Mesenchymal stem cell (in vitro differentiated cells and primary cell): ENCODE measurements around the gene KCNG2.

Source experiments
- DNase-seq: peaks from one replicate; pipeline ENCODE4 v3.0.0-alpha.2; 2013
- H2AFZ ChIP-seq: one replicate; pipeline ENCODE4 v1.6.1; 2013; ENCODE audit warnings: low read depth, mild to moderate bottlenecking, control low read depth, inconsistent platforms, low read length, moderate library complexity
- H2AK5ac ChIP-seq: 2 replicates; pipeline ENCODE4 v1.6.1; 2013; ENCODE audit warnings: low read length, moderate library complexity, mild to moderate bottlenecking, inconsistent platforms; ENCODE audit not compliant: severe bottlenecking
- H2BK120ac ChIP-seq: one replicate; pipeline ENCODE4 v1.6.1; 2013; ENCODE audit warnings: low read depth, mild to moderate bottlenecking, inconsistent platforms, low read length, moderate library complexity
- H2BK12ac ChIP-seq, 2 experiments: one replicate each; pipeline ENCODE4 v1.6.1; 2013; ENCODE audit warnings: inconsistent platforms in 2 of 2, low read length in 2 of 2, mild to moderate bottlenecking in 2 of 2, moderate library complexity in 2 of 2, control low read depth in 1 of 2
- H2BK15ac ChIP-seq: one replicate; pipeline ENCODE4 v1.6.1; 2013; ENCODE audit warnings: mild to moderate bottlenecking, low read depth, inconsistent platforms; ENCODE audit not compliant: poor library complexity, severe bottlenecking
- H2BK5ac ChIP-seq: 2 replicates; pipeline ENCODE4 v1.6.1; 2013; ENCODE audit warnings: low read depth, mild to moderate bottlenecking, low read length, control low read depth, inconsistent platforms; ENCODE audit not compliant: poor library complexity, severe bottlenecking
- H3K14ac ChIP-seq, 2 experiments: one replicate each; pipeline ENCODE4 v1.6.1; 2013; ENCODE audit warnings: inconsistent platforms in 2 of 2, low read length in 2 of 2, control low read depth in 1 of 2, mild to moderate bottlenecking in 1 of 2, moderate library complexity in 1 of 2
- H3K18ac ChIP-seq, 2 experiments: one replicate each; pipeline ENCODE4 v1.6.1; 2013; ENCODE audit warnings: inconsistent platforms in 2 of 2, low read length in 2 of 2, control low read depth in 1 of 2, low read depth in 1 of 2, mild to moderate bottlenecking in 1 of 2
- H3K23ac ChIP-seq, 2 experiments: one replicate each; pipeline ENCODE4 v1.6.1; 2013; ENCODE audit warnings: inconsistent platforms in 2 of 2, low read length in 2 of 2, mild to moderate bottlenecking in 2 of 2, moderate library complexity in 2 of 2, control low read depth in 1 of 2
- H3K27ac ChIP-seq: 2 replicates; pipeline ENCODE4 v1.5.1; 2013; ENCODE audit warnings: mild to moderate bottlenecking, moderate library complexity, low read length, control low read depth, inconsistent platforms; ENCODE audit not compliant: poor library complexity, severe bottlenecking
- H3K27me3 ChIP-seq, 2 experiments: 2 replicates each; pipeline versions ENCODE4 v1.6.1 to v1.7.0; 2013; ENCODE audit warnings: low read length in 2 of 2, mild to moderate bottlenecking in 2 of 2, moderate library complexity in 2 of 2, control low read depth in 1 of 2, inconsistent platforms in 1 of 2; ENCODE audit not compliant: control insufficient read depth in 1 of 2, insufficient read depth in 1 of 2
- H3K36me3 ChIP-seq, 2 experiments: 2 replicates each; pipeline versions ENCODE4 v1.6.1 to v1.7.0; 2013; ENCODE audit warnings: low read length in 2 of 2, control low read depth in 1 of 2, inconsistent platforms in 1 of 2, low read depth in 1 of 2, mild to moderate bottlenecking in 1 of 2; ENCODE audit not compliant: insufficient read depth in 2 of 2, control insufficient read depth in 1 of 2
- H3K4ac ChIP-seq, 2 experiments: one replicate each; pipeline ENCODE4 v1.6.1; 2013; ENCODE audit warnings: inconsistent platforms in 2 of 2, low read length in 2 of 2, mild to moderate bottlenecking in 2 of 2, moderate library complexity in 2 of 2, control low read depth in 1 of 2, low read depth in 1 of 2
- H3K4me1 ChIP-seq: 2 replicates; pipeline ENCODE4 v1.6.1; 2013; ENCODE audit warnings: low read depth, low read length, control low read depth; ENCODE audit not compliant: control insufficient read depth, insufficient read depth
- H3K4me2 ChIP-seq: 2 replicates; pipeline ENCODE4 v1.6.1; 2013; ENCODE audit warnings: low read length, mild to moderate bottlenecking, inconsistent platforms; ENCODE audit not compliant: poor library complexity, severe bottlenecking
- H3K4me3 ChIP-seq, 2 experiments: 2 replicates each; pipeline versions ENCODE4 v1.5.1 to v1.7.0; 2013; ENCODE audit warnings: low read length in 2 of 2, mild to moderate bottlenecking in 2 of 2, control low read depth in 1 of 2, low read depth in 1 of 2; ENCODE audit not compliant: insufficient read depth in 1 of 2
- H3K79me1 ChIP-seq: replicated peaks from 2 replicates; pipeline ENCODE4 v1.6.1; 2013; ENCODE audit warnings: mild to moderate bottlenecking, control low read depth, low read length, inconsistent platforms; ENCODE audit not compliant: poor library complexity, severe bottlenecking
- H3K9ac ChIP-seq: 2 replicates; pipeline ENCODE4 v1.7.0; 2013; ENCODE audit warnings: mild to moderate bottlenecking, low read length, moderate library complexity
- H3K9me3 ChIP-seq: 2 replicates; pipeline ENCODE4 v1.7.0; 2013; ENCODE audit warnings: mild to moderate bottlenecking, low read length; ENCODE audit not compliant: control insufficient read depth
- H4K8ac ChIP-seq: one replicate; pipeline ENCODE4 v1.6.1; 2013; ENCODE audit warnings: inconsistent platforms, mild to moderate bottlenecking, low read length, moderate library complexity
- H4K91ac ChIP-seq: one replicate; pipeline ENCODE4 v1.6.1; 2013; ENCODE audit warnings: mild to moderate bottlenecking, low read length, inconsistent platforms
- whole genome bisulfite sequencing: methylation state at CpG from one replicate; pipeline ENCODE4 v1.1.7; 2013; ENCODE audit warnings: mixed read lengths; 5-methylcytosine and 5-hydroxymethylcytosine counted together

The KCNG2 gene

DNA sequence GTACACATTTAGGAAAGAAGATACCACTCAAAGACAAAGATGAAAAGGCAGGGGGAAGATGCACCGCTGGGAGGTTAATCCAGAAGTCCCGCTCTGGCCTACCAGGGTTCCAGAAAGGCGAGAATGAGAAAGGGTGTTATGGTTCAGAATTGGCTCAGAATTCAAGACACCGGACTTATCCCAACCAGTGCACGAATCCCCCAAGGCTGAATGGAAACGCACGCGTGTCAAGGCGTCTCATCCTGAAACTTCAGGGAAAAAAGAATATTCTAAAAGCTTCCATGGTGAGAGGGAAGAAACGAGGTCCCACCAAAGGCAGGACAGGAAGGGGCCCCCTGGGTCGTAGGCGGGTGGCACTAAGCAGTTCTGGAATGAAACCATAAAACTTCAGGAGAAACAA lies 81.8 kb downstream of the KCNG2 start:
- Histone ChIP-seq H2AFZ (no peak overlapping the region), H2BK15ac (no peak overlapping the region), H3K27me3 (peaks cover 0 to 29% of the 10 kb centered on the region in 2 experiments), H3K4me2 (no peak overlapping the region), H4K8ac (no peak overlapping the region), H3K9me3 (peaks cover 7% of the 10 kb centered on the region), H3K23ac (no peak overlapping the region), H3K9ac (no peak overlapping the region), H3K4ac (no peak overlapping the region), H2AK5ac (no peak overlapping the region), H2BK12ac (no peak overlapping the region), H2BK5ac (no peak overlapping the region), H3K36me3 (no peaks in the 10 kb centered on the region), H2BK120ac (no peak overlapping the region), H3K14ac (no peak overlapping the region), H3K18ac (no peak overlapping the region), H4K91ac (no peak overlapping the region), H3K4me1 (peaks cover 1% of the 10 kb centered on the region), H3K4me3 (no peak overlapping the region), H3K27ac (no peak overlapping the region), H3K79me1 (no peaks in the 10 kb centered on the region)
- WGBS = 88% methylated on average over 12 of the region's 12 CpGs
- no peak for DNase-seq

DNA sequence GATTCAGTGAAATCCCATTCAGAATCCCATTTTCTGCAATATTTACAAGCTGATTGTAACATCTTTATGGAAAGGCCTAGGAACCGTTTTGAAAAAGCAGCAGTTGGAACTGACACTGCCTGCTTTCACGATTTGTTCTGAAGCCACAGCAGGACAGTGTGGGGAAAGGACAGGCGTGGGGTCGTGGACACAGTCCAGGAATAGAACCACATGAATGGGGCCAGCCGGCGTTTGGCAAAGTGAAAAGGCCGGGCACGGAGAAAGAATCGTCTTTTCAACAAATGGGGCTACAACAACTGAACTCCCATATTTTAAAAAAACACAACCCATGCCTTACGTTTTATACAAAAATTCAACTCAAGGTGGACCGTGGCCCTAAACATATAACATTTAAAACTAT lies 84.0 kb downstream of the KCNG2 start:
- H3K18ac ChIP-seq = no peak overlapping the region
- 86% methylated on average over 8 of the region's 11 CpGs for WGBS
- H2AK5ac ChIP-seq = no peak overlapping the region
- H4K8ac ChIP-seq = no peak overlapping the region
- H3K36me3 ChIP-seq = no peaks in the 10 kb centered on the region
- H4K91ac ChIP-seq = no peak overlapping the region
- H2AFZ ChIP-seq = no peak overlapping the region
- no peak overlapping the region for H3K4me2 ChIP-seq
- no peak overlapping the region for H2BK15ac ChIP-seq
- H3K4me1 ChIP-seq = peaks cover 1% of the 10 kb centered on the region
- no peak overlapping the region for H2BK5ac ChIP-seq
- no peak overlapping the region for H2BK12ac ChIP-seq
- peaks cover 7% of the 10 kb centered on the region for H3K9me3 ChIP-seq
- H3K27me3 ChIP-seq = peaks cover 0 to 9% of the 10 kb centered on the region in 2 experiments
- H3K14ac ChIP-seq = no peak overlapping the region
- H3K4ac ChIP-seq = no peak overlapping the region
- no peak overlapping the region for H2BK120ac ChIP-seq
- H3K23ac ChIP-seq = no peak overlapping the region
- no peak for DNase-seq
- H3K79me1 ChIP-seq = no peaks in the 10 kb centered on the region
- H3K27ac ChIP-seq = no peak overlapping the region
- no peak overlapping the region for H3K9ac ChIP-seq
- H3K4me3 ChIP-seq = no peak overlapping the region

DNA sequence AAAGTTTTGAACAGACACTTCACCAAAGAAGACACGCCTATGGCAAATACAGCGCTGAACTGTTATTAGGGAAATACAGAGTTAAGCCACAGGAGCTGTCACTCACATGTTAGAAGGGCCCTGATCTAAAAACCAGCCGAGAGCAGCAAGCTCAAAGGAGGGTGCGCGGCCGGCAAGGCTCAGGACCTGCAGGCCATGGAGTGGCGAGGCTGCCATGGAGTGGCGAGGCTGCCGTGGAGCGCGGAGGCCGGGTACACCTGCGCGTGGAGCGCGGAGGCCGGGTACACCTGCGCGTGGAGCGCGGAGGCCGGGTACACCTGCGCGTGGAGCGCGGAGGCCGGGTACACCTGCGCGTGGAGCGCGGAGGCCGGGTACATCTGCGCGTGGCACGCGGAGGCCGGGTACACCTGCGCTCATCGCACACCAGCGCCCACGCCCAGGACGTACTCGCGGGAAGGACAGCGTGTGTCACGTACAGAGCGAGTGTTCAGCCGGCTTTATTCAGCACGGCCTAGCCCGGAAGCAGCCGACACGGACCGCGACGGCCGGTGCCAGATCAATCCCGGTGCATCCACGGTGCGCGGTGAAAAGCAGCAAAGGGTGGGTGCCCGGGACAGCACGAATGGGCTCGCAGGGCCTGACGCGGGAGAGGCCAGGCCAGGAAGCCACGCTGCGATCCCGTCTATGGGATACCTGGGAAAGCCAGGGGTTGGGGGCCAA lies 84.9 kb downstream of the KCNG2 start:
- H3K14ac ChIP-seq = no peak overlapping the region
- H3K18ac ChIP-seq = no peak overlapping the region
- H3K27me3 ChIP-seq = no peaks in the 10 kb centered on the region
- H3K4ac ChIP-seq = no peak overlapping the region
- no peak overlapping the region for H2AK5ac ChIP-seq
- H3K27ac ChIP-seq = no peak overlapping the region
- no peak overlapping the region for H2BK15ac ChIP-seq
- H3K9me3 ChIP-seq = peaks cover 7% of the 10 kb centered on the region
- H3K36me3 ChIP-seq = no peaks in the 10 kb centered on the region
- WGBS = 96% methylated on average over 65 of the region's 68 CpGs
- DNase-seq = no peak
- no peak overlapping the region for H3K23ac ChIP-seq
- H3K79me1 ChIP-seq = no peaks in the 10 kb centered on the region
- H3K4me2 ChIP-seq = no peak overlapping the region
- no peak overlapping the region for H2BK5ac ChIP-seq
- no peak overlapping the region for H2BK12ac ChIP-seq
- H2AFZ ChIP-seq = no peak overlapping the region
- H2BK120ac ChIP-seq = no peak overlapping the region
- H3K4me3 ChIP-seq = no peak overlapping the region
- no peak overlapping the region for H4K91ac ChIP-seq
- H4K8ac ChIP-seq = no peak overlapping the region
- no peak overlapping the region for H3K9ac ChIP-seq
- H3K4me1 ChIP-seq = no peaks in the 10 kb centered on the region

DNA sequence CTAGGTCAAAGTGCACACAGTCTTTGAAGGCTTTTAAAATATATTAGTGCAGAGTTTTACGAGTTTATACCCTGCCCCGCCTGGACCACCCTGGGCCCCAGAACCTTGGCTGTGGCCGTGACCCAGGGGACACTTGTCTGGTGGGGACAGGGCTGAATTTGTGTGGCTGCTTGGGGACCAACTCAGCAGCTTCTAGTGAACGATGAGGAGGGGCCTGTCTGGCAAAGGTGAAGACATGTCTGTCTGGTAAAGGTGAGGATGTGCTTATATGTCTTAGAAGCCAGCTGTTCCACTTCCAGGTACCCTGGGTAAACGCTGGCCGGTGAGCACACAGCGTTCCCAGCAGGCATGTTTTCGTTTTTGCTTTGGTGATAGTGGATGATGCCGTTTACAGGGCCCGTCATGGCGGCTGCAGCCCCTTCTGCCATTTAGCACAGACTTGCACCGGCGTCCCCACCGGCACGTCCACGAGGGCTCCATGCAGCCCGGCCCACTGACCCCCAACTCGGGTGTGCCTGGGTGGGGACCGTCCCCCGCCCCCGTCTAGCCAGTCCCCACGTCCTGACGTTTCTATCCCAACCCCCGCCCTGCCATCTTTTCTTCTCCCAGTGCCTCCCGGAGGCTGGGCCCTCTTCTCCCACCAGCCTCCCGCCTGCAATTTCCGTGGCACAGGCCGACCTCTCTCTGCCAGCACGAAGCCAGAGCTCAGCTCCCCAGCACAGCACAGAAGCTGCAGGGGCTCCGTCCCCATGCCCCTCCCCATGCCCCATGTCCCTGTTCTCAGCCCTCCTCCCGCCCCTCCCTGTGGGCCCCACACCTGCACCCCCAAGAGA lies 85.9 kb downstream of the KCNG2 start:
- Histone ChIP-seq H4K8ac (no peak overlapping the region), H2BK120ac (no peak overlapping the region), H3K4me3 (no peak overlapping the region), H3K79me1 (no peaks in the 10 kb centered on the region), H2BK12ac (no peak overlapping the region), H3K4me2 (no peak overlapping the region), H3K27me3 (no peaks in the 10 kb centered on the region), H3K4me1 (no peaks in the 10 kb centered on the region), H3K14ac (no peak overlapping the region), H4K91ac (no peak overlapping the region), H2BK5ac (no peak overlapping the region), H3K36me3 (no peaks in the 10 kb centered on the region), H3K4ac (no peak overlapping the region), H3K9ac (no peak overlapping the region), H3K9me3 (peaks cover 7% of the 10 kb centered on the region), H2AFZ (no peak overlapping the region), H3K27ac (no peak overlapping the region), H3K23ac (no peak overlapping the region), H2AK5ac (no peak overlapping the region), H3K18ac (no peak overlapping the region), H2BK15ac (no peak overlapping the region)
- 92% methylated on average over 31 of the region's 31 CpGs for WGBS
- no peak for DNase-seq
